ENCODE results near the gene GRIK2. TPM values are rescaled to one million over a fixed set of nuclear protein-coding genes. Genes with fewer than 3 reads are reported as not detected.

GRIK2 gene
- total RNA-seq, 4 donors from 2014 or later = 1.6 to 8.9 (median 8.6) TPM; not detected in 1

GRCh38 chr6:101784094-101784493, 390.6 kb downstream of the GRIK2 start:
- no peaks in the 10 kb centered on the region for H3K27me3 ChIP-seq
- H3K27ac ChIP-seq = no peak overlapping the region
- no peak for DNase-seq
- TF ChIP-seq CTCF (IDR thresholded peaks at IDR 0.05) = no peak
- TF ChIP-seq POLR2A (IDR thresholded peaks at IDR 0.05) = no peak
- no peaks in the 10 kb centered on the region for H3K36me3 ChIP-seq
- no peak overlapping the region for H3K4me3 ChIP-seq
- peaks cover 0 to 2% (median 0%) of the 10 kb centered on the region in 4 donors for H3K9me3 ChIP-seq
- H3K4me1 ChIP-seq = no peaks in the 10 kb centered on the region

GRCh38 chr6:101799531-101799930, 406.0 kb downstream of the GRIK2 start:
- no peaks in the 10 kb centered on the region for H3K4me1 ChIP-seq
- H3K36me3 ChIP-seq = no peaks in the 10 kb centered on the region
- no peak overlapping the region for H3K4me3 ChIP-seq
- no peaks in the 10 kb centered on the region for H3K27me3 ChIP-seq
- no peak for TF ChIP-seq POLR2A (IDR thresholded peaks at IDR 0.05)
- TF ChIP-seq CTCF (IDR thresholded peaks at IDR 0.05) = no peak
- H3K27ac ChIP-seq = no peak overlapping the region
- no peak for DNase-seq
- H3K9me3 ChIP-seq = no peaks in the 10 kb centered on the region

GRCh38 chr6:101800598-101800997, 407.1 kb downstream of the GRIK2 start:
- no peaks in the 10 kb centered on the region for H3K36me3 ChIP-seq
- no peaks in the 10 kb centered on the region for H3K9me3 ChIP-seq
- no peak for DNase-seq
- H3K27ac ChIP-seq = no peak overlapping the region
- no peak overlapping the region for H3K4me3 ChIP-seq
- no peak for TF ChIP-seq CTCF (IDR thresholded peaks at IDR 0.05)
- TF ChIP-seq POLR2A (IDR thresholded peaks at IDR 0.05) = no peak
- no peaks in the 10 kb centered on the region for H3K4me1 ChIP-seq
- H3K27me3 ChIP-seq = no peaks in the 10 kb centered on the region

GRCh38 chr6:101803136-101803535, 409.6 kb downstream of the GRIK2 start:
- H3K4me1 ChIP-seq = no peaks in the 10 kb centered on the region
- no peaks in the 10 kb centered on the region for H3K36me3 ChIP-seq
- no peaks in the 10 kb centered on the region for H3K9me3 ChIP-seq
- TF ChIP-seq CTCF (IDR thresholded peaks at IDR 0.05) (no peak), POLR2A (IDR thresholded peaks at IDR 0.05) (no peak)
- H3K27me3 ChIP-seq = no peaks in the 10 kb centered on the region
- no peak overlapping the region for H3K4me3 ChIP-seq
- DNase-seq = no peak
- H3K27ac ChIP-seq = no peak overlapping the region

GRCh38 chr6:101806241-101806640, 412.7 kb downstream of the GRIK2 start:
- H3K27me3 ChIP-seq = no peaks in the 10 kb centered on the region
- no peak overlapping the region for H3K4me3 ChIP-seq
- H3K9me3 ChIP-seq = no peaks in the 10 kb centered on the region
- DNase-seq = no peak
- H3K36me3 ChIP-seq = no peaks in the 10 kb centered on the region
- no peaks in the 10 kb centered on the region for H3K4me1 ChIP-seq
- no peak overlapping the region for H3K27ac ChIP-seq
- TF ChIP-seq POLR2A (IDR thresholded peaks at IDR 0.05) (no peak), CTCF (IDR thresholded peaks at IDR 0.05) (no peak)

GRCh38 chr6:101811108-101811507, 417.6 kb downstream of the GRIK2 start:
- no peaks in the 10 kb centered on the region for H3K9me3 ChIP-seq
- no peak overlapping the region for H3K4me3 ChIP-seq
- no peak for TF ChIP-seq POLR2A (IDR thresholded peaks at IDR 0.05)
- TF ChIP-seq CTCF (IDR thresholded peaks at IDR 0.05) = no peak
- DNase-seq = no peak
- H3K36me3 ChIP-seq = no peaks in the 10 kb centered on the region
- no peaks in the 10 kb centered on the region for H3K27me3 ChIP-seq
- H3K27ac ChIP-seq = no peak overlapping the region
- no peaks in the 10 kb centered on the region for H3K4me1 ChIP-seq

Data from Peyer's patch (tissue), 4 donors.